BLaER1 treated with 17β-estradiol and CSF1 and Interleukin-3, amounts not matched to agents 10 nM and 100 nM (cell line): ENCODE measurements around the gene FBN1.

ENCODE experiments used
- H3K27ac ChIP-seq, 11 experiments: shearing (Covaris generic); formaldehyde crosslinking; 2 replicates each; pipeline ENCODE4 v1.8.1; 2022
- H3K27me3 ChIP-seq, 11 experiments: shearing (Covaris generic); formaldehyde crosslinking; 2 replicates each; pipeline ENCODE4 v1.8.1; 2022
- H3K36me3 ChIP-seq, 11 experiments: shearing (Covaris generic); formaldehyde crosslinking; 2 replicates each; pipeline ENCODE4 v1.8.1; 2022
- H3K4me1 ChIP-seq, 10 experiments: shearing (Covaris generic); formaldehyde crosslinking; 2 replicates each; pipeline ENCODE4 v1.8.1; 2022
- H3K4me2 ChIP-seq, 11 experiments: shearing (Covaris generic); formaldehyde crosslinking; 2 replicates each; pipeline ENCODE4 v1.8.1; 2022
- H3K4me3 ChIP-seq, 10 experiments: shearing (Covaris generic); formaldehyde crosslinking; 2 replicates each; pipeline ENCODE4 v1.8.1; 2022
- H3K9ac ChIP-seq, 11 experiments: shearing (Covaris generic); formaldehyde crosslinking; 2 replicates each; pipeline ENCODE4 v1.8.1; 2022
- H3K9me3 ChIP-seq, 11 experiments: shearing (Covaris generic); formaldehyde crosslinking; replicated peaks in 1 of 11; 2 replicates each; pipeline ENCODE4 v1.8.1; 2022
- H4K20me1 ChIP-seq, 11 experiments: shearing (Covaris generic); formaldehyde crosslinking; 2 replicates each; pipeline ENCODE4 v1.8.1; 2022
- Cebpa-rat ChIP-seq, 11 experiments: shearing (Covaris generic); IDR thresholded peaks; 2 replicates each; pipeline ENCODE4 v1.8.1; 2022

The FBN1 gene

DNA sequence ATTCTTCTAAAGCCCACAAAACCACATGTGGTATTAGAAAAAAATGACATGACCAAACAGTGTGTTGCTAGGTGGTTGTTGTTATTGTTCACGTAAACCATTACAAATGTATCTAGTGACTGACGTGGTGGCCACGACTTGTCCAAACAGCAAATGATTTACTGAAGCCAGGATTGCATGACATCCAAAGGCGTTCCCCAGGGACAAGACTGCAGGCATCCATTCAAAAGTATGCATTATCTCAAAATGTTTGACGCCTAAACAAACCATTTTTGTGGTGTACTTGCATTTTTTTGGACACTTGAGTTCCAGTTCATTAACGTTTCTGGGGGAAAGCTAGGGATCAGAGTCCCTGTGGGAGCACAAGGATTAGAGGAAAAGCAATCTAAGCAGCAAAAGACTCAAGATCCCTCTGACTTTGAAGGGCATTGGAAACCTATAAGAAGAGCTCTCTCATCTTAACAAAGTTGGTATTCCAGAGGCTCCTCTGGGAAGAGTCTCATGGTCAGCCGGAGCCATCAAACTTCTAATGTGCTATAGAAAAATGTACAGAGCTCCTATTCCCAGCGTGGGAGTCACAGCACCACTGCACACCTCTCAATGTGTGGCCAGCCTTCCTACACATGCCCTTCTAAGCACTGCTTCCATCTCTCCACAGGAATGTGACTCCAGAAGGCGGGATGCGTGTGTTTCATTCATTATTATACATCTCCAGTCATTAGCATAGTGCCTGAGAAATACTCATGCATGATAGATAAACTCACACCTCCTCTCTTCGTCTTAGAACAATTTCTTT, 62.9 kb downstream of the FBN1 start:
- Histone ChIP-seq H3K9me3 (no peaks in the 10 kb centered on the region), H3K27ac (no peak overlapping the region), H3K4me3 (no peak overlapping the region), H3K9ac (no peak overlapping the region), H3K36me3 (no peaks in the 10 kb centered on the region), H4K20me1 (no peaks in the 10 kb centered on the region), H3K27me3 (no peaks in the 10 kb centered on the region), H3K4me1 (peaks cover 0 to 8% (median 0%) of the 10 kb centered on the region in 10 experiments; a peak in 1 of 20 replicates), H3K4me2 (no peak overlapping the region)
- no peak for TF ChIP-seq Cebpa-rat (IDR thresholded peaks at IDR 0.05)

DNA sequence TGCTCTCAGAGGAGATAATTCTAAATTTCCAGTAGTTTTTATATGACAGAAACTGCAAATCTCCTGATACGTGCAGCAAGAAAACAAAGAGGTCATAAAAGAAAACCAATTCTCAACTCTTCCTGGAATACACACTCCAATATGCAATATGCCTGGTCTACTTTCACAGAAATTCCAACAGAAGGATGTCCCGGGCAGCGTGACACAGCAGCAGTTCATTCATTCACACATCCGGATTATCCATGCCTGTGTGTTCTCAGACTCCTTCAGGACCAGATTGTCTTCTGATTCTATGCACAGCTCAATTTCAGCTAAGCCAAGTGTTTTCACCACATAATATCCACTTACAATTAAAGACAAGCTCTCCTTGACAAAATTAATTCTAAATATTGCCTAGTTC, 64.3 kb downstream of the FBN1 start:
- H3K36me3 ChIP-seq: no peaks in the 10 kb centered on the region

DNA sequence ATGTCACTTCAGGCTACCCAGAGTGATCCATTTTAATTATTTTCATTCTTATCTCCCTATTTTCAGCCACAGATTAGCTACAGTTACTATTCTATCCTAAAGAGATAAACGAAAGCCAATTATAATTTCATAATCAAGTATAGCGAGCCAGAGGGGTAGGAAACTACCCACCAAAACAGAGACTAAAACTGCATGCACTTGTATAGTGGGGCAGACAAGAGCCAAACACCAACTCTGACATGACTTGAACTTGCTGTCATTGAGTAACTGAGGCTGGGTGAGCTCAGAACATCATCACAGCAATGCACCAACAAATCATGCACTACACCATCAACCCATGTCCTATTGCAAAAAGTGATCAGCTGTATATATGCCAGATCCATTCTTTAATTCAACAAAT, 64.8 kb downstream of the FBN1 start:
- H4K20me1 ChIP-seq: no peaks in the 10 kb centered on the region
- H3K9ac ChIP-seq: no peak overlapping the region
- TF ChIP-seq Cebpa-rat (IDR thresholded peaks at IDR 0.05): no peak
- H3K27ac ChIP-seq: no peak overlapping the region
- H3K27me3 ChIP-seq: no peaks in the 10 kb centered on the region
- H3K36me3 ChIP-seq: no peaks in the 10 kb centered on the region
- H3K4me2 ChIP-seq: no peak overlapping the region
- peaks cover 0 to 8% (median 0%) of the 10 kb centered on the region in 10 experiments; a peak in 1 of 20 replicates for H3K4me1 ChIP-seq
- no peaks in the 10 kb centered on the region for H3K9me3 ChIP-seq
- no peak overlapping the region for H3K4me3 ChIP-seq

More for the DNA sequence above, 64.3 kb downstream of the FBN1 start:
- TF ChIP-seq Cebpa-rat (IDR thresholded peaks at IDR 0.05): no peak
- Histone ChIP-seq H4K20me1 (no peaks in the 10 kb centered on the region), H3K4me3 (no peak overlapping the region), H3K27ac (no peak overlapping the region), H3K4me1 (peaks cover 0 to 8% (median 0%) of the 10 kb centered on the region in 10 experiments; a peak in 1 of 20 replicates), H3K9me3 (no peaks in the 10 kb centered on the region), H3K9ac (no peak overlapping the region), H3K4me2 (no peak overlapping the region), H3K27me3 (no peaks in the 10 kb centered on the region)

DNA sequence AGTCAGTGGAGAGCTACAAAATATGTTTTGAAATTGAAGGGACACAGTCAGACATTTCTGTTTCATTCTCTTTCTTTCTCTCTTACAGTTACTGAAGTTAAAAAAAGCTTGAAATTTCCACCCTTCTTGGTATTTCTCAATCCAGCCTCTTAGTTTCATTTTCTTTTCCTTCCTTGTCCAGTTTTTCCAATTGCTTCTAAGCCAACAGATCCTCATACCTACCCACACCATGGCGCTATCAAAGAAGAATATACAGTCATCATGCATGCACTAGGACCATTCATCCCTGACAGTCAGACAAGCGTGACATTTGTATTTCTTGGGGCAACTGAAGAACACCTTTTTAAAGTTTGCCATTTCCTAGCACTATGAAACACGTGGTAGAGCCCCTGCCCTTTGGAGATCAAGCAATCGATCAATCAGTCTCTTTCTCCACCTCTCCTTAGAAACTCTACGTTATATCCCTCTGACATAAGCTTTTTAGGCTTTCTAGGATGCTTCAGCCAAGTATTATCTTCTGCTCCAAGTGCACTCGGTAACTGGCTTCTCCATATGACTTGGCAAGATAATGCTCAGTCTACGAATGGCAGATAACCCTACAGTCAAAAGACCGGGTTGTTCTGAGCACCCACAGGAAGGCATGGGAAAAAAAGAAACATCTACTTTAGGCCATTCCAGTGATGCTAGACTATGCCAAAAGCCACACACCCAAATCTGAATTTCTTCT, 65.4 kb downstream of the FBN1 start:
- Histone ChIP-seq H3K27ac (no peak overlapping the region), H3K9me3 (no peaks in the 10 kb centered on the region), H4K20me1 (no peaks in the 10 kb centered on the region), H3K36me3 (no peaks in the 10 kb centered on the region), H3K4me2 (peak overlapping the region in 3 of 11 experiments; percentile 8 to 44 (median 15); a peak in 3 of 22 replicates), H3K4me1 (peaks cover 0 to 8% (median 0%) of the 10 kb centered on the region in 10 experiments; a peak in 1 of 20 replicates), H3K27me3 (no peaks in the 10 kb centered on the region), H3K4me3 (no peak overlapping the region), H3K9ac (no peak overlapping the region)
- no peak for TF ChIP-seq Cebpa-rat (IDR thresholded peaks at IDR 0.05)

DNA sequence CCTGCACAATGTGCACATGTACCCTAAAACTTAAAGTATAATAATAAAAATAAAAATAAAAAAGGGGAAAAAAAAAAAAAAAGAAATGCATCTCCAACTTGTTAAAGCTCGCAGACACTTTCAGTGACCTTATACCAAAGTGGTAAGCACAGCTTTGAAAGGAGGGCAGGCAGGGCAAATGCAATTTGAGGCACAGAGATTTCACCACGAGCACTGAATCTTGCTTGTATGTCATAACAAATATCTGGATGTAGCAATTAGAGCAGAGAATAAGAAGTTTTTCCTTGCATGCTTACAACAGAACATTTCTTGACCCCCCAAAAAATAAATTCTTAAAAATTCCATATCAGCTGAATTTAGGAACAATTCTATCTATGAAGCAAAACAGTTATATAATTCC, 66.5 kb downstream of the FBN1 start:
- Histone ChIP-seq H4K20me1 (no peaks in the 10 kb centered on the region), H3K9me3 (no peaks in the 10 kb centered on the region), H3K4me2 (no peak overlapping the region), H3K9ac (no peak overlapping the region), H3K4me1 (peaks cover 0 to 8% (median 0%) of the 10 kb centered on the region in 10 experiments; a peak in 1 of 20 replicates), H3K27ac (no peak overlapping the region), H3K4me3 (no peak overlapping the region), H3K36me3 (no peaks in the 10 kb centered on the region), H3K27me3 (no peaks in the 10 kb centered on the region)
- no peak for TF ChIP-seq Cebpa-rat (IDR thresholded peaks at IDR 0.05)

DNA sequence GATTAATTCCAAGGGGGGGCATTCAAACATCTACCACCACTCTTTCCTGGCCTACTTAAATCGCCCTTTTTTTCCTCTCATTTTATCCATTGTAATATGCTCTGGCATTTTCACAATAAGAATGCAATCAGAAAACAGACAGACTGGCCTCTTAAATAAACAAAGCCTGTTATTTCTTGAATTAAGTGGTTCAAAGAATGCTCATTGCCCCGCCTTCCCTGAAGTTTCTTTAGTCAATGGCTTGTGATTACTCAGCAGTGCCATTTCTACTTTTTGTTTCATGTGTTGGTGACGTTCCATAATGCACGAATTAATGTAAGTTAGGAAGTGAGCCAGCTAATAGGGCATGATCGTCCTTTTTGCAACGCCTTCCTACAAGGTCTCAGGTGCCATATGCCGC, 68.0 kb downstream of the FBN1 start:
- Histone ChIP-seq H3K4me3 (no peak overlapping the region), H3K4me2 (no peak overlapping the region), H3K9ac (no peak overlapping the region), H3K9me3 (no peaks in the 10 kb centered on the region), H4K20me1 (no peaks in the 10 kb centered on the region), H3K27me3 (no peaks in the 10 kb centered on the region), H3K27ac (no peak overlapping the region), H3K4me1 (peaks cover 0 to 8% (median 0%) of the 10 kb centered on the region in 10 experiments; a peak in 1 of 20 replicates), H3K36me3 (no peaks in the 10 kb centered on the region)
- TF ChIP-seq Cebpa-rat (IDR thresholded peaks at IDR 0.05): no peak

DNA sequence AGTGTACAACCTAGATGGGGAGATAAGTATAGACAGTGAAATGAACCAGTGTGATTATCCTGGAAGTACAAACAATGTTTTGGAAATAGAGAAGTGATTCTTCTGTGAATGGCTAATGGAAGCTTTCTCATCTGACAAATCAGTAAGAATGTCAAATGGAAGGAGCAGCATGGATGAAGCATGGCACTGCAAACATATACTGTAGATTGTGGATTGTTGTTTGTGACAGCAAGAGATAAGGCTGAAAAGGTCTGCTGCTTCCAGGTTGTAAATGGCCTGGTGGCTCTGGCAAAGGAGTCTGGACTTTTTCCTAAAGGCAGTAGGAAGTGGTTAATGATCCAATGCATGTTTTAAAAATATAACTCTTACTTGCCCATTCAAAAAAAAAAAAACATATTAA, 71.3 kb downstream of the FBN1 start:
- TF ChIP-seq Cebpa-rat (IDR thresholded peaks at IDR 0.05): no peak
- H3K9me3 ChIP-seq: no peaks in the 10 kb centered on the region
- no peak overlapping the region for H3K27ac ChIP-seq
- no peaks in the 10 kb centered on the region for H3K36me3 ChIP-seq
- no peaks in the 10 kb centered on the region for H4K20me1 ChIP-seq
- no peak overlapping the region for H3K9ac ChIP-seq
- no peak overlapping the region for H3K4me2 ChIP-seq
- no peak overlapping the region for H3K4me3 ChIP-seq
- H3K4me1 ChIP-seq: no peaks in the 10 kb centered on the region
- H3K27me3 ChIP-seq: no peaks in the 10 kb centered on the region

DNA sequence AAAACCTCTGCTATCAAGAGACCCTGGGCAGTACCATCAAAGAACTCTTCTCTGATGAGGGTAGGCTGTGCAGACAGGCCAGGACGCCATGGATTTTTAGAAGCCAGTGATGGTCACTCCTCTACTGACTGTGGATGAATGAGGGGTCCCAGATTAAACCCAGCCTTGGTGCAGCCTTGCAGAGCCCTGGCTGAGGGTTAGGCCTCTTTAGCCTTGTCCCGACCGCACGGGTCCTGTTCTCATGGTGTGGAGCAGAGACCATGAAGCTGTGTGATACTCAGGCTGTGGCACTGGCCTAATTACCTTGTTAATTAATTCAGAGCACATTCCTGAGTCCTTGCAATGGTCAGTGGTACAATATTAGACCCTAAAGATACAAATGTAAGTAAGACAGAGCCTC, 71.7 kb downstream of the FBN1 start:
- TF ChIP-seq Cebpa-rat (IDR thresholded peaks at IDR 0.05): no peak
- Histone ChIP-seq H3K27me3 (no peaks in the 10 kb centered on the region), H3K4me1 (no peaks in the 10 kb centered on the region), H3K27ac (no peak overlapping the region), H3K4me2 (no peak overlapping the region), H3K4me3 (no peak overlapping the region), H3K9me3 (no peaks in the 10 kb centered on the region), H4K20me1 (no peaks in the 10 kb centered on the region), H3K9ac (no peak overlapping the region), H3K36me3 (no peaks in the 10 kb centered on the region)

DNA sequence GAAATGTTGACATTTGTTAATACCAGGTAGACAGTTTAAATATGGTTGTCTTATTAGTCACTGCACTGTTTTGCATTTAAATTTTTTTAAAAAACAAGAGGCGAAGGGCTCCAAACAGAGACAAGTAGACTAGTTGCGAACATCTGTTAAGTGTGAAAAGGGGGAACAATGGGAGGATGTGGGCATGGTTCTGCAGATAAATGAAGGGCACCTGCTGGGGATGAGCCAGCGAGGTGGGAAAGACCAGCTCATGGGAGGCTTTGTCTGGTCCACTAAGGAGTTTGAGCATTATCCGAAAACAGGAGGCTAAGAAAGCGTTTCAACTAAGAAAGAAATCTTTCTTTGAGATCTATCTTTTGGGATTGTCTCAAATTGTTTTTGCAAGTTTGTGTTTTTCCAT, 72.7 kb downstream of the FBN1 start:
- no peak overlapping the region for H3K9ac ChIP-seq
- H3K9me3 ChIP-seq: no peaks in the 10 kb centered on the region
- H3K4me2 ChIP-seq: no peak overlapping the region
- no peak overlapping the region for H3K27ac ChIP-seq
- no peaks in the 10 kb centered on the region for H3K4me1 ChIP-seq
- no peak for TF ChIP-seq Cebpa-rat (IDR thresholded peaks at IDR 0.05)
- no peaks in the 10 kb centered on the region for H4K20me1 ChIP-seq
- H3K36me3 ChIP-seq: no peaks in the 10 kb centered on the region
- no peak overlapping the region for H3K4me3 ChIP-seq
- H3K27me3 ChIP-seq: no peaks in the 10 kb centered on the region
